HG02884 (cell line): Measurements from ENCODE around the gene LRRC37A3.
"Not testable (repeated sequence)": the region's sequence is repeated elsewhere in the genome, so short reads cannot be mapped to it uniquely, and the experiment has no call there.

Experiments
- ATAC-seq: cut with Tn5 transposase; IDR thresholded peaks from one replicate; pipeline ENCODE4 v1.9.1; 2021; ENCODE audit warnings: mild to moderate bottlenecking, moderate library complexity; ENCODE audit not compliant: unreplicated experiment

LRRC37A3 gene

DNA sequence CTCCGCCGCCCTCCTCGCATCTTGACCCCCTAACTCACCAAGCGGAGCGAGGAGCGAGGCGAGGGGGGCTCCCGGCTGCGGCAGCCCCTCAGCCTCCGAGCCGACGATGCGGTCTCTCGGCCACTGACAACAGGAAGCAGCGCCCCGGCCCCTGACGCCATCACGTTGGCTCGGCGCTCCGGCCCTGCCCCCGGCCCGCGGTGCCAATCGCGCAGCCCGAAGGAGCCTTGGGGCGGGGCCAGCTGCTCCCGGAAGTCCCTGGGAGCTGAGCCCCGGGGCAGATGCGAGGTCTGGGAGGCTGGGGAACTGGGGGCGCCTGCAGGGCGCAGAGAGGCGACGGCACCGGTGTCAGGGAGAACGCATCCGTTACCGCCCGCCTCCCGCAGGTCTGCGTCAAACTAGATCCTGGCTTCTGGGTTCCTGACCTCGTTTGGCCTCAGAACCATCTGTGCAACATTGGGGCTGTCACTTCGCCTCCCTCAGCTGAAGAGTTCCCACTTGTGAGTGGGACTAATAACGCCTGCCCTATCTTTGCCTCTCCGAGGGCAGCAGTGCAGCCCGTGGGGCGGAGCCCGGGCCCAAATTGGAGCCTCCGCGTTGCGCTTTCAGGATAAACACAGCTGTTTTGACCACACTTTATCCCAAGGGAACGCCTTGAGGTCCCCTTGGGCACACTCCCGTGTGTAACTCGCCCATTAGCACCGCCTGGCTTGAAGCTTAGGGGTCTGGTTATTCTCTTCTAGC is 82.1 kb downstream of the LRRC37A3 start:
- ATAC-seq, result peak; percentile 96

DNA sequence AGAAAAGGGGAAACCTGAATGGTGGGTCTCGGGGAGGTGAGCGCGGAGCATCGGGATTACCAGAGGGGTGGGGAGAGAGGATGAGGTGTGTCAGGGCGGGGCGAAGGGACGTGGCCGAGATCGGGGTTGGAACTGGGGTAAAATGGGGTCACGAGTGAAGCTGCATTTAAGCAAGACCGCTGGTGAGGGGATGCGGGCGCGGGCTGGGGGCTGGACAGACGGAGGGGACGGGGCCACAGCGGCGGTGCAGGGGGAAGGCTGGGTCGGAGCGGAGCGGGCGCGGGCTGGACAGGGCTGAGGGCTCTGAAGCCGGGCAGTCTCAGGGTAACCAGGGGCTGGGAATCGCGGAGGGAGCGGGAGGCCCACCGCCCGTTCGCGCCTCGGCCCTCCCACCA is 82.7 kb downstream of the LRRC37A3 start:
- ATAC-seq, result peak; percentile 31

DNA sequence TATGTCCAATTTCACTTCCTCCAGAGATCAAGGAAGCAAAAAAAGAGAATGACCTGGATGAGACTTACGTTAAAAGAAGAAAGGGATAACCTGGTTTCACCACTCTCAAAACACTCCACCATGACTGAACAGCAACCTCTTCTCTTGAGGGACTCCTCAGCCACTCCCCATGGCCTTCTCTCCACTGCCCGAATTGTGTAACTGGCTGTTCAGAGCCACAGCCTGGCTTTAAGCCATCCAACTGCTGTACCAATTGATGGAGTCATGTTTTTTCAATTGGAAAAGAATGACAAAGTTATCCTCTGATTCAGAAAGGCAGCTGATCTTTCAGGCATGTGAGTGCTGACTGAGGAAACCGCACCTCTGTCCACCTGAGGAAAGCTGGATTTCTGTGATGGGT is 85.2 kb downstream of the LRRC37A3 start:
- not testable (repeated sequence) for ATAC-seq

DNA sequence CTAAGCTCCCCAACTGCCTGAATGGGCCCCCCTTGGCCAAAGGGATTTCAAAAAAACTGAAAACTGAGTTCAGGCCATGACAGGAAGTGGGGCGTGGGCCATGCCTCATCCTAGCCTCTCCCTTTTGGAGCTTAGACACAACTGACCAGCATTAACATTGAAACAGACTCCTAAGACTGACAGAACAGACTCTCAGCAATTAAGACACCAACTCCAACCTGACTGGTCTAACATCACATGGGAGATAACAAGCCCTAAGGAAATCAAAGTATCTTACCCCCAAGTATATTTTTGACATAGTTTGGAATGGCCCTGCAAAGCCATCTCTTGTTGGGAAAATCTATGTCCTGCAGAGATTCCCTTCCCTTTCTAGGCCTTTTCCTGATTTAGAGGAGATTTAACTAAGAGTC is 88.6 kb downstream of the LRRC37A3 start:
- ATAC-seq, result not testable (repeated sequence)

DNA sequence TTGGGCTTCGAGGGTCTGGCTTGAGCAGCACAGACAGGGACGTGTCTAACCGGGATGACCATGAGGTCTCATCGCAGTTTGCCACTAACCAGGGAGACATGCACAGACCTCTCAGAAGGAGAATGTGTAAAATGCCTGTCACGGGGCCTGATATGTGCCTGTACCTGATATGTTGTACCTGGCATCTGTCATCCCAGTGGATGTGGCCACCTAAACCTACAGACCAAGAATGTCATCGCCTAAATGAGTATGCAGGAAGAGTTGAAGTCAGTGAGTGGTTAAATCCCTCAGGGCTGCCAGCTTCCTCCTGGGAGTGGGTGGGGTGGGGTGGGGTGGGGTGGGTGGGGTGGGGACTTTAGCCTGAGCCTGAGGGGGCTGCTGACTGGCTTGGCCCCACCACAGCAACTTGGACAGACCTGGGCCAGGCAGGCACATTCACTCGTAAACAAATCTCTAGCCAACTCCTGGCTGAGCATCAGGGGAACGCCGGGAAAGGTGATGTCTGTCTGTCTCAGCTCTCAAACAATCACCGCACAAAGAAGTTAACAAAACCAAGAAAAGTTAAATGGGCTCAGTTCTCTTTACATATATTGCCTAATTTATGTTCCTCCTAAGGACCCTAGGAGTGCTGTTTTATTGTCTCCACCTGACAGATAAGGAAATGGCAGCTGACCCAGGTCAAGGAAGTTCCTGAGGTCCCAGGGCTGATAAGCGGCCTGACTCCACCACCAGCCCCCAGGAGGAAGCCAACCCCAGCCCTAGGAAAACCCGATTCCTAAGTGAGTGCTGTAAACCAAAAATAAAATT is 89.3 kb downstream of the LRRC37A3 start:
- not testable (repeated sequence) for ATAC-seq

DNA sequence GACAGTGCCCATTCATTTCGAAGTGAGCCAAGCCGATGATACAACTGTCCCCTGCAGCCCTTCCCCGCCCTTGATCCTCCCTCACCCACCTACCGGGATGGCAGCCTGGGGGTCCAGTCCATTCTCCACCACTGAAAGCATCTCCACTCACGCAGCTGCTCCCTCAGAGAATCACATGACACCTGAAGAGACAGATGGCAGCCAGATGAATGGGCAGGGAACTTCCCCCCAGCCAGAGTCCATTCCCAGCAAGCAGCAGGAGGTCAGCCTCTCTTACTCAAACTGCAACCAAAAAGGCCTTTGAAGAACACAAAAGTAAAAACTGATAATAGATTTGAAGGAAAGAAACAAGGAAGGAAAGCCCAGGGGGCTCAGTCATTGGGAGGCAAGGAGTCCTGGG is 90.2 kb downstream of the LRRC37A3 start:
- not testable (repeated sequence) for ATAC-seq

DNA sequence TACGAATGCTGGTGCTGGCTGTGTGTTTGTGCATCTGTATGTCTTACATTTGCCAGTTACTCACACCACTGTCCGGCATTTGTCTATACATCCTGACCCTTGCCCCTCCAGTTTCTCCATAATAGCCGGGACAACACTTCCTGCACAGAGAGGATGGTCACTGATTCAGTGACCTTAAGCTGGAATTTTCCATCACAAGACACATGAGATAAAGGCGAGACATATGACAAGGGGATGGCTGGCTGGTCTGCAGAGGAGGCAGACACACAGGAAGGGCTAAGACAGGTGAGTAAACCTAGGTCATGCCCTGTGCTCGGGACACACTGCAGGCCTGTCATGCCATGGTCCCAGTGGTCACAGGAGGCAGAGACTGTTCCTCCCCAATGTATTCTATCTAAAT is 100.4 kb downstream of the LRRC37A3 start:
- ATAC-seq, result not testable (repeated sequence)

DNA sequence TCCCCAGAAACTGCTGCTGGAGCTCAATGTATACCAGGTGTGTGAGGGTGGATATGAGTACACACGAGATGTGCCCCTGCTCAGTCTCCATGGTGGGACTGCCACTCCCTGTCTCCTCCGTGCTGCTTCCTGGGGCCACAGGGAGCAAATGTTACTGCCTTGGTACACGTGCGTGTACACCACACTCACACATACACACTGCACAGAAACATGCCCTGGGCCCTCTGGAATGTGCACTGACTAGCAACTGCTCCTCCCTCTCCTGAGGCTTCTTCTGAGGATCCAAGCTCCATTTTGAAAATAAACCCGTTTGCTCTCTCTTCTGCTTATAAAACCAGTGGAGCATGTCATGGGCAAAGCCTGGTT is 103.5 kb downstream of the LRRC37A3 start:
- not testable (repeated sequence) for ATAC-seq

DNA sequence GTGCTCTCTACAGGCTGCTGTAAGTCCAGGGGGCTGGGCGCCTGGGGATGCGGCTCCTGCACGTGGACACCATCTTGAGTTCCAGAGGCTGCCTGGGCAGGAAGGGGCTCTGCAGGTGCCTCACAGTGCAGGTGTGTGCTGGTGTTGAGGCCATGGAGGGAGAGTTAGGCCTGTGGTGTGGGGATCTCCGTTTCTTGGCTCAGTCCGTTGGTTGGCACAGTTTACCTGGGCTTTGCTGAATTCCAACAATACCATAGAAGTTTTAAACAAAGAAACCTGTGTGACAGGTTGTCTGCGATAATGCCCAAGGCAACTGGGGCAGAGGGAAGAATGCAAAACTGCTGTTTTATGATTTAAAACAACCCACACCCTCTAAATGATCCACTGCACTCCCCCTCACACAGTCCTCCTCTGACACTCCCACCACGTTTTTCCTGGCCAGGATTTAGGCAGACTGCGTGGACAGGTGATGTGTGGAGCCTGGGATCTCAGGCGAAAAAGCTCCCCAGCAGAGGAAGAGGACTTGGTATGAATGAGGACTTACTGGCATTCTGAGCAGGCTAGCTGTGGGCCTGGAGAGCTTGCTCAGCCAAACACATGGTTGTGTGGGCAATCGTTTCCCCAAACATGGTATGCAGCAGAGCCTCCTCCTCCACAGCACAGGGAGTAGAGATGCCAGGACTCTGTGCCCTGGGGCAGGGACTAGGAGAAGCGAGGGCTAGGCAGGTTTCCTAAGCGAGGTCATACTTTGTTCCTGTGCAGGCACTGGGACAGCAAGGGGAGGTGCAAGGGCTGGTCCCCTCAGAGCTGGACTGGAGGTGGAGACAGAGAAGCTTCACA is 104.1 kb downstream of the LRRC37A3 start:
- not testable (repeated sequence) for ATAC-seq

DNA sequence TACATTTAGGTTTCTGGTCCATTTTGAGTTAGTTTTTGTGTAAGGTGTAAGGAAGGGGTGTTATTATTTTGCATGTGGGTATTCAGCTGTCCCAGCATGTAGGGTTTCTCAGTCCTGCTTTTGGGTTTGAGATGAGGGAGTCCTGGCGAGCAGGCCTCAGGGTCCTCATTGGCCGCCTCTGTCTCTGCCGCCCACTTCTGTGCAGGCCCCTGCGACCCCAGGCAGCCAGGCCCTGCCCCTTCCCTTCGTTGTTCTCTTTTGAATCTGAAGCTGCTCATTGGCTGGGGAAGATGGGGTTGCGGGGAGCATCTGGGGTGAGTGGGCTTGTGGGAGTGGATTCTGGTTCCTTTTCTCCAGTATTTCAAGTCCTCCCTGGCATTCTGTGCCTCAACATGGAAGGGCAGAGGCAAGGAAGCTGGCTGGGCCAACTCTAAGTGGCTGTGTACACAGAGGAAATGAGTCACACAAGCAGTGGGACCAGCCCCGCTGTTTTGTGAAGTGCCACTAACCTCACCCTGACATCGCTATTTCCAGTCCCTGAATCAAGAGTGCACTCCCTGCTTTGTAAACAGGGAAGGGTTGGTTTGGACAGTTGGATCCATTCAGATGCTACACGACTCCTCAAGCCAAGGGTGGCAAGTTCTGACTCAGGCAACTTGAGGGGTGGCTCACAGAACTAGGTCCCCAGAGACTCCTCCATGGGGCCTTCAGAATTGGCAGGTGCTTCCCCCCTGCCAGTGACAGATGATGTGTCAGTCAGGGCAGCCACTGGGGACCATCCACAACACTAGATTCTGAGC is 110.9 kb downstream of the LRRC37A3 start:
- ATAC-seq, result peak; percentile 82
